ENCODE data around the gene CCDC187.
A peak's percentile ranks its signal among the peaks of the same experiment; 100 is the strongest.

DNA sequence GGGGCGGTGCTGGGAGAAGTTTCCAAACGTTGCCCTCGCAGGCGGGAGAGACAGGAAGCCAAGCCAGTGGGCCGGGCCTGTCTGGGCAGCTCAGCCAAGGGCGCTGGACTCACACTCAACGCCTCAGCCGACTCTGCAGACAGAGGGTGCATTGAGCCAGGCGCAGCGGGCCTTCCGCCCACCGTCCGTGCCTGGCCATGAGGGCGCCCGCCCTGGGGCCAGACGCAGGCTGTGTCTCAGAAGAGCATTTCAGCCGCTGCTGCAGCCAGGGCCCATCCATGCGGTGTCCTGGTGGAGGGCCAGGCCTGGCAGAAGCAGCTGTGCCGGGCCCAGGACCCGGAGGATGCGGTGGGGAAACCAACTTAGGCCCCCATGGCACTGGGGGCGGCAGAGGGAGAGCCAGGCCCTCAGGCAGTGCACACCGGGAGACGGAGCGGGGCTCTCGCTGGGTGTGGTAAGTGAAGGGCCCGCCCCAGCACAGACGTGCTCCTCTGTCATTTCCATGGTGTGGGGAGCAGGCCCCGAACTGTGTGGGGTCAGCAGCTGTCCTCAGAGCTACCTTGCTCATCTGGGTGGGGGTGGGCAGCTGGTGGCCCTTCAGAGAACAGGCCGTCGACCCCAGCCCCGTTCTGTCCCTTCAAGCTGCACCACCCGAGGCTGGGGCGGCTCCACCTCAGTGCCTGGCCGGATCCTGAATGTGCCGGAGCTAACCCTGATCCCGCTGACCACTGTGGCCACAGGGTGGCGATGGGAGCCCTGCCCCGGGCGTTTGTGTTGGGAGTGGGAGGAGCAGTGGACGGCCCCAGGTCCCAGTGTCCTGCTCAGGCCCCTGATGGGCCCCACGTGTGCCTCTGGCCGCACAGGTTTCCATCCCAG lies 41.6 kb upstream of the CCDC187 start:
- TF ChIP-seq POLR2A (IDR thresholded peaks at IDR 0.05; ENCODE audit: low read depth, low read length) = no peak
- no peak for TF ChIP-seq RFX5 (IDR thresholded peaks at IDR 0.05; ENCODE audit: low read depth, low read length)
- TF ChIP-seq, protein P1, sequence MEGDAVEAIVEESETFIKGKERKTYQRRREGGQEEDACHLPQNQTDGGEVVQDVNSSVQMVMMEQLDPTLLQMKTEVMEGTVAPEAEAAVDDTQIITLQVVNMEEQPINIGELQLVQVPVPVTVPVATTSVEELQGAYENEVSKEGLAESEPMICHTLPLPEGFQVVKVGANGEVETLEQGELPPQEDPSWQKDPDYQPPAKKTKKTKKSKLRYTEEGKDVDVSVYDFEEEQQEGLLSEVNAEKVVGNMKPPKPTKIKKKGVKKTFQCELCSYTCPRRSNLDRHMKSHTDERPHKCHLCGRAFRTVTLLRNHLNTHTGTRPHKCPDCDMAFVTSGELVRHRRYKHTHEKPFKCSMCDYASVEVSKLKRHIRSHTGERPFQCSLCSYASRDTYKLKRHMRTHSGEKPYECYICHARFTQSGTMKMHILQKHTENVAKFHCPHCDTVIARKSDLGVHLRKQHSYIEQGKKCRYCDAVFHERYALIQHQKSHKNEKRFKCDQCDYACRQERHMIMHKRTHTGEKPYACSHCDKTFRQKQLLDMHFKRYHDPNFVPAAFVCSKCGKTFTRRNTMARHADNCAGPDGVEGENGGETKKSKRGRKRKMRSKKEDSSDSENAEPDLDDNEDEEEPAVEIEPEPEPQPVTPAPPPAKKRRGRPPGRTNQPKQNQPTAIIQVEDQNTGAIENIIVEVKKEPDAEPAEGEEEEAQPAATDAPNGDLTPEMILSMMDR (conservative IDR thresholded peaks at IDR 0.05; ENCODE audit: low read depth, low read length) = peak; percentile 37
- TF ChIP-seq CEBPB (IDR thresholded peaks at IDR 0.05; ENCODE audit: low read depth, low read length) = no peak
